DND-41 (cell line): ENCODE measurements around the gene KCNIP4.

Source experiments
- EZH2 ChIP-seq: IDR thresholded peaks from 3 replicates; pipeline ENCODE4 v1.6.1; 2012; ENCODE audit warnings: borderline replicate concordance, low read depth, mild to moderate bottlenecking, moderate library complexity, low read length, inconsistent platforms; ENCODE audit not compliant: severe bottlenecking
- TF ChIP-seq, protein P1 (sequence below): IDR thresholded peaks from 2 replicates; pipeline ENCODE4 v1.5.1; 2012; ENCODE audit warnings: borderline replicate concordance, low read length, moderate library complexity, mild to moderate bottlenecking; ENCODE audit not compliant: poor library complexity, severe bottlenecking; ENCODE audit errors: extremely low read depth

DNA sequence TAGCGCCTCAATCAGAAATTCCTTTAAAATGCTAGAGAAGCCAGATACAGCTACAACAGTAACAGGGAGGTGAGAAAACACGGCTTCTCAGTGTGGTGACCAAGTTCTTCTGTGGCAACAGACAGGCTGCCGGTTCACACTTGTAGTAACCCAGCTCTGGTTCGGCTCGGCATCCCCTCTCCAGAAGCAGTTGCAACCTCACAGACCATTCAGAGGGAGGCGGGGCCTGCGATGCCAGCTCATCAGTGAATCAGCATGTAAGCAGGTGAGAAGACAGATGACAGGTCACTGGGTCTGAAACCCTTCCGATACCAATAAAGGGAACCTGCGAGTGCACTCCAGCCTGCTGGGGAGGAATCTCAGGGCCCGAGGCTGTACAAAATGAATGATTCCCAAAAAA lies 251.0 kb downstream of the KCNIP4 start:
- TF ChIP-seq EZH2: no peak
- TF ChIP-seq, protein P1, sequence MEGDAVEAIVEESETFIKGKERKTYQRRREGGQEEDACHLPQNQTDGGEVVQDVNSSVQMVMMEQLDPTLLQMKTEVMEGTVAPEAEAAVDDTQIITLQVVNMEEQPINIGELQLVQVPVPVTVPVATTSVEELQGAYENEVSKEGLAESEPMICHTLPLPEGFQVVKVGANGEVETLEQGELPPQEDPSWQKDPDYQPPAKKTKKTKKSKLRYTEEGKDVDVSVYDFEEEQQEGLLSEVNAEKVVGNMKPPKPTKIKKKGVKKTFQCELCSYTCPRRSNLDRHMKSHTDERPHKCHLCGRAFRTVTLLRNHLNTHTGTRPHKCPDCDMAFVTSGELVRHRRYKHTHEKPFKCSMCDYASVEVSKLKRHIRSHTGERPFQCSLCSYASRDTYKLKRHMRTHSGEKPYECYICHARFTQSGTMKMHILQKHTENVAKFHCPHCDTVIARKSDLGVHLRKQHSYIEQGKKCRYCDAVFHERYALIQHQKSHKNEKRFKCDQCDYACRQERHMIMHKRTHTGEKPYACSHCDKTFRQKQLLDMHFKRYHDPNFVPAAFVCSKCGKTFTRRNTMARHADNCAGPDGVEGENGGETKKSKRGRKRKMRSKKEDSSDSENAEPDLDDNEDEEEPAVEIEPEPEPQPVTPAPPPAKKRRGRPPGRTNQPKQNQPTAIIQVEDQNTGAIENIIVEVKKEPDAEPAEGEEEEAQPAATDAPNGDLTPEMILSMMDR: no peak
